HG03175 (cell line): Measurements from ENCODE around the gene PNLDC1.
"Not testable (repeated sequence)": the region's sequence is repeated elsewhere in the genome, so short reads cannot be mapped to it uniquely, and the experiment has no call there.

Experiments used
- ATAC-seq: cut with Tn5 transposase; IDR thresholded peaks from one replicate; pipeline ENCODE4 v1.9.1; 2021; ENCODE audit warnings: mild to moderate bottlenecking, moderate library complexity; ENCODE audit not compliant: unreplicated experiment

PNLDC1 gene

DNA sequence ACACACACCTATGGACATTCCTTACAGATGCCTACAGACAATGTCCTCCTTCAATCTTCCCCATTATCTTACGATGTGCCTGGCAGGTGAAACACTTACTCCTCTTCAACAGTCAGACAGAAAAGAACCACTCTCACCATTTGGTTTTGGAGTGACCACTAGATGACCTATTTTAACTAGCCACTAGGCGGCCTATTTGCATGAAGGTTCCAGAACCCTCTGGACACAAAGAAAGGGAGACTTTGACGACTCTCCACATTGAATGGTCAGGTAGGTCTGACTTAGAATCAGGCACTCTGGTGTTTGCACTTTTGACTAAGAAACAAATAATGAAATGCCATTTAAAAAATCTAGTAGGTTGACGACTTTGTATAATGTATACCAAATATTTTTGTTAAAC, 42.0 kb downstream of the PNLDC1 start:
- no peak for ATAC-seq

DNA sequence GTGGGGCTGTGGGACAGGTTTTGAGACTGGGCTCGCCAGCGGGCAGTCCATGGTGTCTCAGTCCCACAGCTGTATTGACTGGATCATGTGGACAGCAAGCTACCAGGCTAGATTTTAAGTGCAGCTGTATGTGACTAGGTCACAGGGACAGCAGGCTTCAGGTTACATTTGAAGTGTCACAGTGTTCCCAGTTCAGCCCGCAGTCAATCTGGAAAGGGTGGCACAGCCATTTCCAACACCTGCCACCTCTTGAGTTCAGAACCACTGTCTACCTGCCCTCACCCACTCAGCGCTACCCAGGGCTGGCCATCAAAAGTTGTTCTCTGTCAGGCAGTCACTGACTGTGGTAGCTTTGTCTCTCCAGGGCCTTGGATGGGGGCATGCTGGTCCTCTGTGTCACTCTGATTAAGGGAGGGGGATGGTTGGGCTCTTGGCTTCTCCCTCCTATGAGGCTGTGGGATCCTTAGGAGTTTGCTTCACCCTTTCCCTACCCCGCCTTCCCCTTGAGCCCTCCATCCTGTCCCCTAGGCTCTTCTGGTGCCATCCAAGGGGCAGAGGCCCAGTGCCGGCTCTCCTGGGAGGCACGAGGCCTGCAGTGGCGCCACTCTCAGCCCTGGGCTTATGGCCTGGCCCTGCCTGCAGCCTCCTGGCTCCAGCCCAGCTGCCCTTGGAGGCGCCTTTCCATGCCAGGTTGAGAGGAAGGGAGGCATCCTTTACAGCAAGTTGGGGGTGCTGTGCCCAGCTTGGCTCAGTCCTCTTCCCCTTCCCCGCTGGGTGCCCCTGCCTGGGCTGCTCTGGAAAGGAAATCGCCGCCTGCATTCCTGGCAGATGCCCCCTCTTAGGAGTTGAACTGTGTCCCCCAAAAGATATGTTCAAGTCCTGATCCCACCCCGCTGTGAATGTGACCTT, 44.9 kb downstream of the PNLDC1 start:
- no peak for ATAC-seq

DNA sequence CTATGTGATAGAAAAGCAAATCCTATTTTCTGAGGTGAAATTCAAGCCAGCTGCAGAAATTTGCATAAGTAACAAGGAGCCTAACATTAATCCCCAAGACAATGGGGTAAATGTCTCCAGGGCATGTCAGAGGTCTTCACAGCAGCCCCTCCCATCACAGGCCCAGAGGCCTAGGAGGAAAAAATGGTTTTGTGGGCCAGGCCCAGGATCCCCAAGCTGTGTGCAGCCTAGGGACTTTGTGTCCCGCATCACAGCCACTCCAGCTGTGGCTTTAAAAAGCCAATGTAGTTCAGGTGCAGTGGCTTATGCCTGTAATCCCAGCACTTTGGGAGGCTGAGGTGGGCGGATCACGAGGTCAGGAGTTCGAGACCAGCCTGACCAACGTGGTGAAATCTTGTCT, 48.5 kb downstream of the PNLDC1 start:
- not testable (repeated sequence) for ATAC-seq

DNA sequence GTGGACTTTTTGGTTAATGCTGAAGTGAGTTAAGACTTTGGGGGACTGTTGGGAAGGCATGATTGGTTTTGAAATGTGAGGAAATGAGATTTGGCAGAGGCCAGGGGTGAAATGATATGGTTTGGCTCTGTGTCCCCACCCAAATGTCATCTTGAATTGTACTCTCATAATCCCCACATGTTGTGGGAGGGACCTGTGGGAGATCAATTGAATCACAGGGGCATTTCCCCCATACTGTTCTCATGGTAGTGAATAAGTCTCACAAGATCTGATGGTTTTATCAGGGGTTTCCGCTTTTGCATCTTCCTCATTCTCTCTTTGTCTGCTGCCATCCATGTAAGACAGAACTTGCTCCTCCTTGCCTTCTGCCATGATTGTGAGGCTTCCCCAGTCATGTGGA, 49.8 kb downstream of the PNLDC1 start:
- not testable (repeated sequence) for ATAC-seq

DNA sequence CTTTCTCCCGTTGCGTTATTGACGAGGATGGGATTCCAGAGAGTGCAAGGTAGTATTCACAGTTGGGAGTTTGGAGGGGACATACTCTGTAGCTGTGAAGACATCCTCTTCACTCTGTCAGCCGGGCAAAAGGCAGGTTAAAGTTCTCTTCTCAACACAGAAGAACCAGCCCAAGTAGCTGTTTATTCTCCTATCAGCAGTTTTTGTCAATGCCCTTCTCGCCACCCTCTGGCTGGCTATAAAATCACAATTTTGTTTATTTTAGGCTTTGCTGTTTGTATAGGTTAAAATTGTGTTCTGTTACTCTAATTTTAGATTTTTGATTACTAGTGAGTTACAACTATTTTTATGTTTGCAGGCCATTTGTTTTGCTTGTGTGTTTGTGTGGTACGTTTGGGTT, 52.8 kb downstream of the PNLDC1 start:
- no peak for ATAC-seq

DNA sequence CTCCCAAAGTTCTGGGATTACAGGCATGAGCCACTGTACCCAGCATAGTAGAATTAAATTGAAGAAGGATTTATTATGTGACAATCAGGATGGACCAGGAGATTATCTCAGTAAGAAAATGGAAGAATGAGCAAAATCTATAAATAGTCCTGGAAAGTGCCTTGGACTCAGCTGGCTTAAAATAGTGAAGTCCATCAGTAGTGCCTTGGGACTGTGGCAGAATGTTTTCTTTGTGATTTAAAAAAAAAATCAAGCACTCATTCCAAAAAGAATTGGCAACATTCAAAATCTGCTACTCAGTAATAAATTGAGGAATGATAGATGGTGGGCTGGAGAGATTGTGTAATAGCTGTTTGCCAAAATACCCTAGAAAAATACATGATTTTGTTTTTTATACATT, 53.7 kb downstream of the PNLDC1 start:
- no peak for ATAC-seq

DNA sequence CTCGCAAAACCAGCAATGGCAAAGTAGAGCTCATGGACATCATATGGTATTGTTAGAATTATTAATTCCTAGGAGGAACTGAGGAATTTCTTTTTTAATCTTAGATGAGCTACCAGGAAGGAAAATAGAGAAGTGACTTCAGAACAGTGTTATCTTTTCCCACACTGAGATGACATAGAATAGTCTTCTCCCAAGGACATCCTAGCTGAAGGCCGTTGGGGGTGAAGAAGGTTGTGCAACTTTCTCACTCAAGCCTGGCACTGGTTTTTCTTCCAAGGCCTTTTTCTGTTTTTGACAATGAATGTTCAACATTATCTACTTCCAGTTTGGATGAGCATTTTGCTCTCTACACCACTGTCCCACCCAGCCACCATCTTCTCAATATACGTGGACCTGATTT, 54.9 kb downstream of the PNLDC1 start:
- no peak for ATAC-seq

DNA sequence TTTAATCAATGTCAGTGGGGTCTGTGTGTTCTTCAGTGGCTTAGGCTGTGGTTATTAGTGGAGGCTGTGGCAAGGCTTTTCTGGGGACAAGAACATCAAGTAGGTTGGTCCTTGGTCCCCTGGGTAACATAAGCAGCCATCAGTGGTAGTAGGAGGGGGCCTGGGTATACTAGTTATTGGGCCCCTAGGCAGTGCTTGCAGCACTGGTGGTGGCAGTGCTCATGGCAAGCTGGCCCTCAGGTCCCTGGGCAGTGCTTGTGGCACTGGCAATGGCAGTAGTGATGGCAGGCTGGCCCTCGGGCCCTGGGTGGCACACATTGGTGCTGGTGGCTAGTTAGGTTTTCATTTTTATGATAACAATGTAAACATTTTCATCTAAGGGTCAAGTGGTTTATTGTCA, 58.2 kb downstream of the PNLDC1 start:
- ATAC-seq: no peak

DNA sequence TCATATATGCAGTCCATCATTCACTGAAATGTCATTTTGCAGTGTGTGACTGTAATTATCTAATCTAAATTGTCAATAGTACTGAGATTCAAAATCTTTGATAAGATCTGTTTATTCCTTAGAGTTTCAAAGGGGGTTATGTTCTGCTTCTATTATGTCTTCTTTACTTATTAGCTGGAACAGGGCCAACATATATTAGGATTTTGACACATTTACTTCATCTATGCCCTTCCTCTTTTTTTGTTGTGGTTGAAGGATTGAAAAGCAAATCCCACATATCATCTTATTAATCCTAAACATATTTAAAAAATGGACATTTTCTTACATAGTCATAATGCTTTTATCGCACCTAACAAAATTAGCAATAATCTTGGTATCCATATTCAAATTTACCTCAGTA, 60.4 kb downstream of the PNLDC1 start:
- no peak for ATAC-seq

DNA sequence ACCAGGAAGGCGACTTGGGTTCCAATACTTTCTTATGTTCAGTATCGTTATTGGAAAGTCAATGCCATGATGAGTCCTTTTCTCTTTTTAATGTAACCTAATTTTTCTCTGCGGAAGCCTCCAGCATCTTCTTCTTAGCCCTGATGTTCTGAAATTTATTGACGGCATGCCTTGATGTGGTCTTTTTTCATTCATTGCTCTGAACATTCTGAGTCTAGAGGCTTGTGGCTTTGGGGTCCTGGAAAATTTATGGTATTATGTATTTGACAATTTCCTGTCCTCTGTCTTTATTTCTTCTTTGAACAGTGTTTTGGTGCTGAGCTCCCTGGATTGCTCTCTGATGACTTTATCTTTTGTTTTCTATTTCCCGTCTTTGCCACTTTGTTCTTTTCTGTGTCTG, 62.0 kb downstream of the PNLDC1 start:
- no peak for ATAC-seq

DNA sequence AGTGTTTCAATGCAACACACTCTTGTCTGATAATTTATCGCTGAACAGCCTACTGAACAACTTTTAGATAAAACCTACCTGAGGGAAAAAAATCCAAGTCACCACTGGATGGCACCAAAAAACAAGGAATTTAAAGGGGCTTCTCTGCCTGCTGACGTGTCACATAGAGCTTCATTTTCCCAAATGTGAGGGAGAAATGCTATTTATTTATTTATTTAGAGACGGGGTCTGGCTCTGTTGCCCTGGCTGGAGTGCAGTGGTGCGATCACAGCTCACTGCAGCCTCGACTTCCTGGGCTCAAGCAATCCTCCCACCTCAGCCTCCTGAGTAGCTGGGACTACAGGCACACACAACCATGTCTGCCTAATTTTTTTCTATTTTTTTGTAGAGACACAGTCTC, 63.3 kb downstream of the PNLDC1 start:
- ATAC-seq: not testable (repeated sequence)

DNA sequence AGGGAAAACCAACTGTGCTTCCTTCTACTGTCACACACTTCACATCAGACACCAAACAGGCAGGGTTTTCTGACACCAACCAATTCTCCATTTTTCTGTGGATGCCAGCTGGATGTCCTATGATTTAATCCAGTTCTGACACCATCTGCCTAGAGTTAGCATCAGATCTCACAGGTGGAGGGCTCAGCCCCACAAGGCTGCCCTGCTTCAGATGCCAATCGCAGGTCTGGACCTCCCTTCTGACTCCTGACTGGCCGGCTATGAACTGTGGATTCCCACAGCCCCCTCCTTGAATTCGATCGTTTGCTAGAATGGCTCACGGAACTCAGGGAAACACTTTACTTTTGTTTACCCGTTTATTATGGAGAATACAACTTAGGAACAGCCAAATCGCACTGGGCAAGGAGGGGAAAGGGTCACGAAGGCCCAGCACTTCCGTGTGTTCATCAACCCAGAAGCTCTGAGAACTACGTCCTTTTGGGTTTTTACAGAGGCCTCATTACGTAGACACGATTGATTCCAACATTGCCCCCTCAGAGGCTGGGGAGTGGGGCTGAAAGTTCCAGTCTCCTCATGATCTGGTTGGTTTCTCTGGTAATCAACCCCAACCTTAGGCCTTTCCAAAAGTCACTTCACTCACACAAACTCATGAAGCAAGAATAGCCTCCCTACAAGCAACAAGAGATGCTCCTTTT, 65.3 kb downstream of the PNLDC1 start:
- no peak for ATAC-seq

DNA sequence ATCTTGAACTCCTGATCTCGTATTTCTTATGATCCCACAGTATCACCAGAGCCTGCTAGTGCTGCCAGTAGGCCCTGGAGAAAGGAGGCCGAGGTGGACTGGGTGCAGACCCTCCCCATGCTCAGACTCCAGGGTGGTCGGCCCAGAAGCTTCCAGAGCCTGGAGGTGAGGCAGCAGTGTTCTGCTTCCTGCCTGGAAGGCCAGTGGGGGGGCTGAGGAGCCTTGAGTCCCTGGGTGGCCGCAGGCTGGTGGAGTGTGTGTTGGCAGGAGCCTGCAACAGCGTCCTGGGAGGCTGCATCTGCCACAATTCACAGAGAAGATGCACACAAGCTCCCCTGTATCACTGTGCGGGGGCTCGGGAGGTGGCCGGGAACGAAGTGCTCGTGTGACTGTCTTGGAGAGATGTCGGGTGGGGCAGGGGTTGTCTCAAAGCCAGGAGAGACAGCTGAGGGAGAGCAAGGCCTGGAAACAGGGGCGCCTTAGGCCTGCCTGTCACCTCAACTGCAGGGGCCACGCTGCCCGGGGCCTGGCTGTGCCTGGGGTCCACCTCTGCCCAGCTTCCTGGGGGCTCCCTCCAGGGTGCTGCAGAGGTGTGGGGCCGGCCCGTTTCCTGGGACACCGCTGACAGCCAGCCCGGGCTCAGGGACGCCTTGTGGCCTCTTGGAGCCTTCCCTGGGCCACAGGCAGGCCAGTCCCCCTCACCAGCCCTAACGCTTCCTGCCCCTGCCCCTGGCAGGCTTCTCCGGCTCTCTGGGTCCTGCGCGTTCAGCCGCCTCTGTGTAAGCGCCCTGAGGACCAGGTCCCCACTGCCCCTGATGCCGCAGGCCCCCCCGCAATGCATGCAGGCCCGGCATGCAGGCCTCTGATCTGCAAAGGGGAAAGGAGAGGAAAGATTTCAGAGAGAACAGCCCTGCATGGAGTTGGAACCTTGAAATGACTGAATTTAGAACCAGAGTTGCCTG, 66.5 kb downstream of the PNLDC1 start:
- ATAC-seq: no peak
